Mucosa of stomach (tissue), 1 donor: ENCODE data around the gene CA6.
"Not testable (repeated sequence)": the region's sequence is repeated elsewhere in the genome, so short reads cannot be mapped to it uniquely, and the experiment has no call there.

Experiments used
- H3K27me3 ChIP-seq: one replicate; pipeline ENCODE4 v1.7.0; 2013; ENCODE audit warnings: mild to moderate bottlenecking, low read length; ENCODE audit not compliant: control insufficient read depth, insufficient read depth
- H3K36me3 ChIP-seq: one replicate; pipeline ENCODE4 v1.7.0; 2013; ENCODE audit warnings: low read length; ENCODE audit not compliant: control insufficient read depth, insufficient read depth
- H3K4me1 ChIP-seq: one replicate; pipeline ENCODE4 v1.7.0; 2013; ENCODE audit warnings: mild to moderate bottlenecking, low read length; ENCODE audit not compliant: control insufficient read depth, insufficient read depth
- H3K4me3 ChIP-seq: one replicate; pipeline ENCODE4 v1.7.0; 2013; ENCODE audit warnings: low read length
- H3K9ac ChIP-seq: one replicate; pipeline ENCODE4 v1.7.0; 2013; ENCODE audit warnings: mild to moderate bottlenecking, low read length, moderate library complexity
- H3K9me3 ChIP-seq: one replicate; pipeline ENCODE4 v1.7.0; 2013; ENCODE audit warnings: mild to moderate bottlenecking, low read length, moderate library complexity; ENCODE audit not compliant: control insufficient read depth
- donor health status: Pancreatic carcinoma.

CA6 gene

GRCh38 chr1:8962812-8963530 lies 17.3 kb downstream of the CA6 start:
- H3K9me3 ChIP-seq, result no peaks in the 10 kb centered on the region
- no peak overlapping the region for H3K4me3 ChIP-seq
- H3K4me1 ChIP-seq, result no peaks in the 10 kb centered on the region
- no peaks in the 10 kb centered on the region for H3K36me3 ChIP-seq
- H3K27me3 ChIP-seq, result no peaks in the 10 kb centered on the region
- H3K9ac ChIP-seq, result no peak overlapping the region

DNA sequence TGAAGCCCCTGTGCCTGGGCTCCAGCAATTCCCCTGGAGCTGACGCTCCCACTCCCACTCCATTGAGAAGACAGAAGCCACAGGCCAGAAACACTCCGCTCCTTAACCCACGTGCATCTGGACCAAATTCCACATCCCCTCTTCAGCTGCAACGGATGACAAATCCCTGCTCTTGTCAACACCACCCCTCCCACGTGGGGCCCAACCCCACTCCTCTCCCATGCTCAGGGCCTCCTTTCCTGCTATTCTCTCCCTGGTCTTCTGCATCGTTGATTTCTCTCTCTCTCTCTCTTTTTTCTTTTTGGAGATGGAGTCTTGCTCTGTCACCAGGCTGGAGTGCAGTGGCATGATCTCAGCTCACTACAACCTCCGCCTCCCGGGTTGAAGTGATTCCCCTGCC lies 18.3 kb downstream of the CA6 start:
- Histone ChIP-seq H3K9ac (no peak overlapping the region), H3K9me3 (no peaks in the 10 kb centered on the region), H3K4me3 (no peak overlapping the region), H3K36me3 (no peaks in the 10 kb centered on the region), H3K27me3 (no peaks in the 10 kb centered on the region), H3K4me1 (no peaks in the 10 kb centered on the region)

DNA sequence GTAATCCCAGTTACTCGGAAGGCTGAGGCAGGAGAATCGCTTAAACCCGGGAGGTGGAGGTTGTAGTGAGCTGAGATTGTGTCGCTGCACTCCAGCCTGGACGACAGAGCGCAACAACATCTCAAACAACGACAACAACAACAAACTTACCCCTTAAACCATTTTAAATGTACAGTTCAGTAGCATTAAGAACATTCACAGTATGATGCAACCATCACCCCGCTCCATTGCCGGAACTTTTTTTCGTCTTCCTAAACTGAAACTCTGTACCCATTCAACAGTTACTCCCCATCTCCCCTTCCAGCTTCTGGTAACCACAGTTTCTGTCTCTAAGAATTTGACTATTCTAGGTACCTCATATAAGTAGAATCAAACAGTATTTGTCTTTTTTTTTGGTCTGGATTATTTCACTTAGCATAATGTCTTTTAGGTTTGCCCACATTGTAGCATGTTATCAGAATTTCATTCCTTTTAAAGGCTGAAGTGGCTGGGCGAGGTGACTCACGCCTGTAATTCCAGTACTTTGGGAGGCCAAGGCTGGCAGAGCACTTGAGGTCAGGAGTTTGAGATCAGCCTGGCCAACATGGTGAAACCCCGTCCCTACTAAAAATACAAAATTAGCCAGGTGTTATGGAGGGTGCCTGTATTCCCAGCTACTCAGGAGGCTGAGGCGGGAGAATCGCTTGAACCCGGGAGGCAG lies 19.6 kb downstream of the CA6 start:
- Histone ChIP-seq H3K4me3 (no peak overlapping the region), H3K9ac (no peak overlapping the region), H3K4me1 (no peaks in the 10 kb centered on the region), H3K36me3 (no peaks in the 10 kb centered on the region), H3K9me3 (no peaks in the 10 kb centered on the region), H3K27me3 (no peaks in the 10 kb centered on the region)

DNA sequence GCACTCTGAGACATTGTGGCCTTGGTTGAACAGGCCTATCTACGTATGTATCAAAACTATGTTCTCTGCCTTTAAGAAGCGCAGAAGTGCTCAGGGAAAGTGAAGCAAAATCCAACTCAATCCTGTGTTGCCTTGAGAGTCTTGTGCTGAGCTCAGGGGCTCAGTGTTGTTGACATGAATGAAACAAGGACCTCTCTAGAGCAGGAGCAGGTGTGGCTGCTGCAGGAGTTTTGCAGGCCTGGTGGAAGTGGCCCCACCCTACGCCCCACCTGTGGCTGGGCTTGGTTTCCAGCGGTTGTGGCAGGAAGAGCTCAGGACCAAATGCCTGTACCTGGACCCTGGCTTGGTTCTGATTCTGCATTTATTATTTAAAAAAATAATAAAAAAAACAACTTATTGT lies 20.9 kb downstream of the CA6 start:
- H3K4me1 ChIP-seq, result no peaks in the 10 kb centered on the region
- H3K27me3 ChIP-seq, result no peaks in the 10 kb centered on the region
- no peaks in the 10 kb centered on the region for H3K36me3 ChIP-seq
- H3K9me3 ChIP-seq, result no peaks in the 10 kb centered on the region
- H3K9ac ChIP-seq, result no peak overlapping the region
- H3K4me3 ChIP-seq, result no peak overlapping the region

GRCh38 chr1:8968902-8969301 lies 23.2 kb downstream of the CA6 start:
- not testable (repeated sequence) for H3K4me3 ChIP-seq, H3K27me3 ChIP-seq, H3K4me1 ChIP-seq, H3K36me3 ChIP-seq, H3K9me3 ChIP-seq, H3K9ac ChIP-seq

DNA sequence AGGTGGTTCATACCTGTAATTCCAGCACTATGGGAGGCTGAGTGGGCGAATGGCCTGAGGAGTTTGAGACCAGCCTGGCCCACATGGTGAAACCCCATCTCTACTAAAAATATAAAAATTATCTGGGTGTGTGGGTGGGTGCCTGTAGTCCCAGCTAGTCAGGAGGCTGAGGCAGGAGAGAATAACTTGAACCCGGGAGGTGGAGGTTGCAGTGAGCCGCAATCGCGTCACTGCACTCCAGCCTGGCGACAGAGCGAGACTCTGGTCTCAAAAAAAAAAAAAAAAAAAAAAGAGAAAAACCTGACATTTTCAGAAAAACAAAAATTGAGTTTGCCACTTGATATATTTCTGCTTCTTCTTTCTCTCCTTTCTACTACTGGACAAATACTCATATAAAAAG lies 24.3 kb downstream of the CA6 start:
- H3K9ac ChIP-seq, result no peak overlapping the region
- no peaks in the 10 kb centered on the region for H3K36me3 ChIP-seq
- no peaks in the 10 kb centered on the region for H3K4me1 ChIP-seq
- H3K27me3 ChIP-seq, result no peaks in the 10 kb centered on the region
- H3K4me3 ChIP-seq, result no peak overlapping the region
- no peaks in the 10 kb centered on the region for H3K9me3 ChIP-seq

DNA sequence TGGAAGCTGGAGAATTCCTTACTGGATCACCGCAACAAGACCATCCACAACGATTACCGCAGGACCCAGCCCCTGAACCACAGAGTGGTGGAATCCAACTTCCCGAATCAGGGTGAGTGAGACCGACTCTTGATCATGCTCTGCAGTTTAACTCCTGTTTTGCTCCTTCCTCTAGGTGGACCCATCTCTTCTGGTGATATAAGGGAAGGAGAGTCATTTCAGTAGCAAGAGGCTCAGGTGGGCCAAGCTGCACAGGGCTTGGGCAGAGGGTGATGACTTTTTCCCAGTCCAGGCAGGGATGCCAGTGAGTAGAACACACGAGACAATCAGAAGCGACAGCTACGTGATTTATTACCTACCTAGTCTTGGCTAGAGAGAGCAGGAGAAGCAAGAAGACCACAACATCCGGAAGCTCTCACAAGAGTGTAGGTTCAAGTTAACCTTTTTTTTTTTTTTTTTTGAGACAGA lies 25.2 kb downstream of the CA6 start:
- Histone ChIP-seq H3K9ac (no peak overlapping the region), H3K27me3 (no peaks in the 10 kb centered on the region), H3K4me1 (no peaks in the 10 kb centered on the region), H3K9me3 (no peaks in the 10 kb centered on the region), H3K36me3 (no peaks in the 10 kb centered on the region), H3K4me3 (no peak overlapping the region)

DNA sequence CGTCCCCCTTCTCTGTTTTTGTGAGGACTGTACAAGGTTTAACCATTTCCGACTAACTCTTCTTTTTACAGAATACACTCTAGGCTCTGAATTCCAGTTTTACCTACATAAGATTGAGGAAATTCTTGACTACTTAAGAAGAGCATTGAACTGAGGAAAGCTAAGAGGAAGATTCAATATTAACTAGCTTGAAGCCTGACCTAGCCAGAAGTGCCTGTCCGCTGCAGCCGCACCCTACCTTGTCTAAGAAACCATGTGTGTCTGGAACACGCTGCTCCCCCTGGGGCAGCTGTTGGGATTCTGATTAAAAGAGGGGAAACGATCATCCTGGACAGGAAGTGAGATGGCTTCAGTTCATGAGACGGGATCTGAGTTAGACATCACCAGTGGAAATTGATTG lies 28.9 kb downstream of the CA6 start:
- Histone ChIP-seq H3K36me3 (no peaks in the 10 kb centered on the region), H3K9me3 (no peaks in the 10 kb centered on the region)

DNA sequence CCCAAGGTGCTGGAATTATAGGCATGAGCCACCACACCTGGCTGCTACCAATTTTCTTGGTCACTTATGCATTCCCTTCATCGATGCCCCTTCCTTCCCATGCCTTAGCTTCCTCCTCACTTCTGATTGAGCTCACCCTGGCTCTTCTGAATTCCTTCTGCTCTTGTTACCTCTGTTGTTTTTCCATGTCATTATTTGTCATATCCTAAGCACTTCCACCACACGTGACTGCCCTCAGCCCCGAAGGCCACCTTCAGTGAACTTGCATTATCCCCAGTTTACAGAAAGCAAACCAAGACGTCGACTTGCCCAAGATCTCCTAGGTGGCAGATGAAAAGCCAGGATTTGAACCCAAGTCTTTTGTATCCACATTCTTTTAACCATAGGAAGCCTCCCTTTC lies 30.7 kb downstream of the CA6 start:
- no peak overlapping the region for H3K9ac ChIP-seq
- no peaks in the 10 kb centered on the region for H3K36me3 ChIP-seq
- H3K9me3 ChIP-seq, result no peaks in the 10 kb centered on the region
- no peaks in the 10 kb centered on the region for H3K4me1 ChIP-seq
- no peak overlapping the region for H3K4me3 ChIP-seq
- H3K27me3 ChIP-seq, result no peaks in the 10 kb centered on the region

More for the DNA sequence above, 28.9 kb downstream of the CA6 start:
- Histone ChIP-seq H3K9ac (no peak overlapping the region), H3K4me3 (no peak overlapping the region), H3K4me1 (no peaks in the 10 kb centered on the region), H3K27me3 (no peaks in the 10 kb centered on the region)

DNA sequence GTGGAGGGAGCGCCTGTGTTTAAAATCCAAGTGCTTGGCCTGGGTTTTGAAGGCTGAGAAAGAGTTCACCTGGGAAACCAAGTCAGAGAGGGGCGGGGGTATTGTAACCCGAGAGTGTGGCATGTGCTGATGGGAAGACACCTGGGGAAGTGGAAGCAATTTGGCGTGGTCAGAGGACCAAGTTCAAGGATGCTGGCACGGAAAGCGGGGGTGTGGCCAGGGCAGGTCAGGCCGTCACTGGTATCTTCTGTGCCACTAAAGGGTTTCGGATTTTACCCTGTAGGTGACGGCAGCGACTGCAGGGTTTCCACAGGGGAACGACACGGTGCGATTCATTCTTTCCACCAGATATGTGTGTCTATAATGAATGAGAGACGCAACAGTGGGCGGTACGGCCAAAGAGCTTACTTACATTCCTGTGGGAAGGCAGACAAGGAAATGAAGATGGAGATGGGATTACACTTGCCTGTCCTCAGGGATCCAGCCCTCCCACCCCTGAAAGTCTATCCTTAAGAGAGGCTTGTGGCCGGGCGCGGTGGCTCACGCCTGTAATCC lies 31.3 kb downstream of the CA6 start:
- Histone ChIP-seq H3K36me3 (no peaks in the 10 kb centered on the region), H3K27me3 (no peaks in the 10 kb centered on the region), H3K9ac (no peak overlapping the region), H3K4me3 (no peak overlapping the region), H3K9me3 (no peaks in the 10 kb centered on the region), H3K4me1 (no peaks in the 10 kb centered on the region)

DNA sequence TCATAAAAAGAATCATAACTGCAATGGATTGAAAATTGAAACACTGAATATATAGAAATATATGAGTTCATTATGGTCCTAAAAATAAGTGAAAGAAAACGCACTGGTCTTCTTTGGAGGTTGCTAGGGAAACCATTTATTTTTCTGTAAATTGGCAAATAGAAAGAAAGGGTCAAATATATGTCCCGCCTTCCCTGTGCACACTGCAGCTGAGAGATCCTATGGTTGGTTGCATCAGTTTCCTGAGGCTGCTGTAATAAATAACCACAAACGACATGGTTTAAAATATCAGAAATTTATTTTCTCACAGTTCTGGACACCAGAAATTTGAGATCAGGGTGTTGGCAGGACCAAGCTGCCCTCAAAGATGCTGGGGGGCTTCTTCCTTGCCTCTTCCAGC lies 35.0 kb downstream of the CA6 start:
- no peak overlapping the region for H3K9ac ChIP-seq
- no peaks in the 10 kb centered on the region for H3K27me3 ChIP-seq
- no peak overlapping the region for H3K4me3 ChIP-seq
- no peaks in the 10 kb centered on the region for H3K9me3 ChIP-seq
- H3K36me3 ChIP-seq, result no peaks in the 10 kb centered on the region
- no peaks in the 10 kb centered on the region for H3K4me1 ChIP-seq

GRCh38 chr1:8981169-8981568 lies 35.5 kb downstream of the CA6 start:
- H3K36me3 ChIP-seq, result no peaks in the 10 kb centered on the region
- H3K9ac ChIP-seq, result no peak overlapping the region
- no peaks in the 10 kb centered on the region for H3K27me3 ChIP-seq
- no peaks in the 10 kb centered on the region for H3K4me1 ChIP-seq
- H3K9me3 ChIP-seq, result no peaks in the 10 kb centered on the region
- H3K4me3 ChIP-seq, result no peak overlapping the region
